Measurements from ENCODE around the gene PPIH.
"Not testable (repeated sequence)": the region's sequence is repeated elsewhere in the genome, so short reads cannot be mapped to it uniquely, and the experiment has no call there.

The PPIH gene

DNA sequence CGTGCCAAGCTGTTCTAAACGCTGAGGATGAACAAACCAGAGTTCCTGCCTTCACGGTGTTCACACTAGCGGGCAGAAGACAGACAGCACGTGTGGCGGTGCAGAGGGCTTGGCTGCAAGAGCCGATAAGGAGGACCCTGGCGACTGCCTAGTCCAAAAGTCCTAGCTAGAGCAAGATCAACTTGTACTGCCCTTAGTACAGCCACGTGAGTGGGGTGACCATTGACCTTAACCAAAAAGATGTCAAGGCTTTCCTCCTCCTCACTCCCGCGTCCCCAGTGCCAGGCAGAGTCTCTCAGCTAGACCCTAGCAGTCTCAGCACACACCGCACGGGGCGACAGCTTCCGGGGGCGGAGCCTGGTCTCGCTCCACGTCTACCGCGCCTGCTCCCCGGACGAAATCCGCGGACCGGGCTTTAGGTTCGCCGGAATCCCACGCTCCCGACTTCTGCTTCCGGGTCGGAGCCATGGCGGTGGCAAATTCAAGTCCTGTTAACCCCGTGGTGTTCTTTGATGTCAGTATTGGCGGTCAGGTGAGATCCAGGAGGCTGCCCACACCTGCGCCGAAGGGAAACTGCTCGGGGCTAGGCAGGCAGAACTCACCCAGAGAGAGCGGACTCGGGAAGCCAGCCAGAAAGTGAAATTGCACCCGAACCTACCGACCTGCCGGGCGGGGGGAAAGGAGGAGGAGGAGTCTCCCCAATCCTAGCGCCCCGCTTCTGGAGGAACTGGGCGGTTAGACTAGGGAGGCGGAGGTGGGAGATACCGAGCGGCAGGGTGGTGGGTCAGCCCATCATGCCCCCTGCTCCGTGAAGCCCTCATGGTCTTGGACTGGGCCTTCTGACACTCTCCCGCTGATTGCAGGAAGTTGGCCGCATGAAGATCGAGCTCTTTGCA is at the start of gene PPIH:
PPIH (plus strand) TSS at position 443 of the 896 bp plus-strand sequence; CDS start at position 467, 24 bp downstream.
- peak; percentile 89 for DNase-seq

- DNase-seq, result no peak
These were observed 44.5 kb upstream of the PPIH start for GRCh38 chr1:42613803-42614131.

- DNase-seq, result no peak
These were observed 39.4 kb upstream of the PPIH start for GRCh38 chr1:42618866-42619265.

DNA sequence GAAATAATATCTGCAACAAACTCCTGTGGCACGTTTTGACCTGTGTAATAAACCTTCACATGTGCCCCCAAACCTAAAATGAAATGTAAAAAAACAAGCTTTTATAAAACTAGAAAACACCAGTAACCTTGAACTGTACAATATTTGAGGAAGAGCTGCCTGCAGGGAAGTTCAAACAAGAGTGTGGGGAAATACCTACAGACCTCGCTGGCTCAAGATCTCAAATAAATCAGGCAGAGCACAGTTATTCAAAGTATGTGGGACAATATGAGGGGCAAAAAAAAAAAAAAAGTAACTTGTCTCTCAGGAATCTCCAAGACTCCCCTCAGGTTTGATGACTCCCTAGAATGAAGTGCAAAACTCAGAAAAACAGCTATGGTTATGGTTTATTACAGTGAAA is 37.9 kb upstream of the PPIH start:
- DNase-seq, result no peak

DNA sequence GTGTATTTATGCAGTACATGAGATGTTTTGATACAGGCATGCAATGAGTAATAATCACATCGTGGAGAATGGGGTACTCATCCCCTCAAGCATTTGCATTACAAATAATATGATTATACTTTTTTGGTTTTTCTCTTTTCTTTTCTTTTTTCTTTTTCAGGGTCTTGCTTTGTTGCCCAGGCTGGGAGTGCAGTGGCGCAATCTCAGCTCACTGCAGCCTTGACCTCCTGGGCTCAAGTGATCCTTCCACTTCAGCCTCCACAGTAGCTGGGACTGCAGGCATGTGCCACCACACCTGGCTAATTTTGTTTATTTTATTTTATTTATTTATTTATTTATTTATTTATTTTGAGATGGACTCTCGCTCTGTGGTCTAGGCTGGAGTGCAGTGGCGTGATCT is 37.0 kb upstream of the PPIH start:
- DNase-seq, result not testable (repeated sequence)

DNA sequence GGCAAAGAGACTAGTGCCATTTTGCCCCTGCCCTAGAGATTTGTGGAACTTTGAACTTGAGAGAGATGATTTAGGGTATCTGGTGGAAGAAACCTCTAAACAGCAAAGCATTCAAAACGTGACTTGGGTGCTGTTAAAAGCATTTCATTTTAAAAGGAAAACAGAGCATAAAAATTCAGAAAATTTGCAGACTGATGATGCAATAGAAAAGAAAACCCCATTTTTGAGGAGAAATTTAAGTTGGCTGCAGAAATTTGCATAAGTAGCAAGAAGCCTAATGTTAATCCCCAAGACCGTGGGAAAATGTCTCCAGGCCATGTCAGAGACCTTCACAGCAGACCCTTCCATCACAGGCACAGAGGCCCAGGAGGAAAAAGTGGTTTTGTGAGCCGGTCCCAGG is 31.0 kb upstream of the PPIH start:
- DNase-seq, result not testable (repeated sequence)

- DNase-seq, result no peak
These were observed 19.1 kb upstream of the PPIH start for GRCh38 chr1:42639116-42639515.

GRCh38 chr1:42646056-42646455 is 12.2 kb upstream of the PPIH start:
- DNase-seq, result no peak

- DNase-seq, result no peak
These were observed 1.0 kb upstream of the PPIH start for GRCh38 chr1:42657201-42657600.

- no peak for DNase-seq
These were observed 684 bp downstream of the PPIH start for GRCh38 chr1:42658877-42659337.

DNA sequence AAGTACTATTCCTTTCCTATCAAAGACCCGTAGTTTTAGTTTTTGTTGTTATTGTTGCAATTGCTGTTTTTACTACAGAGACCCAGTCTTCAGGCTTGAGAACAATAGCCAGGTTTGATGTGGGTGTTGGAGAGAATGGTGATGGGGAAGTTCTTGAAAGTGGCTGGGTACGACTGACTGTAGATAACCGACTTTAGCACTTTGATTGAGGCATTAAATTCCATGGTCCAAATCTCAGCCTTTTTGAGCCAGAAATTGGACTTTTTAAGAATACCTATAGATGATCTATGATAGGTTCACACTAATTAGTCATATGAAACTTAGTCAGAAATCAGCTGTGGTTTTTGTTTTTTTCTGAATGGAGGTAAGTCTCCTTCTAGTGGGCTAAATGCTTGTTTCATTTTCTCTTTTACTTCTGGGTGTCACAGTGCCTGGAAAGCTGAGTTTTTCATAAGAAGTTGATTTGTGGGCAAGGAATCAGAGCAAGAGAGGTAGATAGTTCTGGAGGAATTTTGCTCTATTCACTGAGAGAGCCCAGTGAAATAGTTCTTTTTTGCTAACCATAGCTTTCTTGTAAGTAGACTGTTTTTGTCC is 2.8 kb downstream of the PPIH start:
- DNase-seq, result no peak

DNA sequence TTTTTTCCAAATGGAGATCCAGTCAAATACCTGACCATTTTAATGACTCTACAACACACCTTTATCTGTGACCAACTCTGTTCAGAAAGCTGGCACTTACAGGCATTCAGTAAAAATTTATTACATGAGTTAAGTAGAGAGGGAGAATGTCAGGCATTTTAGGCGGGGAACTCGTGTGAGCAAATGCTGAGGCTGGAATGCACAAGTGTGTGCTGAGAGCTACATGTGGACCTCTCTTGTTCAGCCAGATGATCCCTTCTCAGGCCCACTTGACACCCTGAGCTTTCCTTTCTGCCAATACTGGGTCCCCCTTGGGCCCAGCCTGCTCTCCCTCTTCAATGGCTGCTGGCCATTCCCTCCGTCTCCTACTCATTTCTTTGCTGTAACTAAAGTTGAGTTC is 11.7 kb downstream of the PPIH start:
- DNase-seq, result no peak

- DNase-seq, result no peak
These were observed 12.2 kb downstream of the PPIH start for GRCh38 chr1:42670425-42670824.

DNA sequence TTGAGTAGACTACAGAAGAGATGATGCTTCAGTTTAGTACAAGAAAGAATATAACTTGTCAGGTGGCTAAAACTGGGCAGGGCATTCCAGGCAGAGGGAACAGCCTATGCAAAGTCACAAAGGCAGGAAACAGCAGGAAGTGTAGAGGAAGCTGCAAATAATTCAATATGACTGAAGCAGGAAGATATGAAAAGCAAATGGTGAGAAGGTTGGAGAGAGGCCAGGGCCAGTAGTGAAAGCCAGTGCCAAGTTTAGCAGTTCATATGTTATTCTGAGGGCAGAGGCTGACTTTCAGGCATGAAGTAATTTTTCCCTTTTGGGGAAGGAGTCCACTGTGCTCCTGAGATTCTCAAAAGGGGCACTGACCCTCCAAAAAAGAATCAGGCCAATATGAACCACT is 16.0 kb downstream of the PPIH start:
- DNase-seq, result no peak

- no peak for DNase-seq
These were observed 16.5 kb downstream of the PPIH start for GRCh38 chr1:42674682-42675081.

- no peak for DNase-seq
These were observed 17.2 kb downstream of the PPIH start for GRCh38 chr1:42675467-42675866.

DNA sequence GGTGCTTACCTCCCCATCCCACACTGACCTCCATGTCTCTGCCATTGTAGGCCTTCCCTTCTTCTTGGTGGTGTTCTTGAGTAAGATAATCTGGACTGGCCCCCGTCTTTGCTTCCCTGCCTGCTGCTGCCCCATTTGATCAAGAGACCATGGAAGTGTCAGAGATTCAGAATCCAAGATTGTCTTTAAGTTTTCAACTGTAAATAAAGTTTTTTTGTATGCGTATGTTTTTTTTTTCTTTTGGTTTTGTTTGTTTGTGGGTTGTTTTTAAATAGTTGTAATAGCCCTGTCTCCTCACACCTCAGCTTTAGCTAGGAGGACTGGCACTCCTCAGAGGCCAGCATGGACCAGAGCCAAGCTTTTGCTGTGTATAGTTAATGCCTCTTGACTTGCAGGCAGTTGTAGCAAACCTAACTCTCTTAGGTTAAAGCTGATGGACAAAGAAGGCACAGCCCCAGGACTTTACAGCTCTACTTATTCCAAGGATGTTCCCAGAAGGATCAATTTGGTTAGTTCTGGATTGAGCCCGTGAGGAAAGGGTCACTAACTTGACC is 18.4 kb downstream of the PPIH start:
- no peak for DNase-seq

DNA sequence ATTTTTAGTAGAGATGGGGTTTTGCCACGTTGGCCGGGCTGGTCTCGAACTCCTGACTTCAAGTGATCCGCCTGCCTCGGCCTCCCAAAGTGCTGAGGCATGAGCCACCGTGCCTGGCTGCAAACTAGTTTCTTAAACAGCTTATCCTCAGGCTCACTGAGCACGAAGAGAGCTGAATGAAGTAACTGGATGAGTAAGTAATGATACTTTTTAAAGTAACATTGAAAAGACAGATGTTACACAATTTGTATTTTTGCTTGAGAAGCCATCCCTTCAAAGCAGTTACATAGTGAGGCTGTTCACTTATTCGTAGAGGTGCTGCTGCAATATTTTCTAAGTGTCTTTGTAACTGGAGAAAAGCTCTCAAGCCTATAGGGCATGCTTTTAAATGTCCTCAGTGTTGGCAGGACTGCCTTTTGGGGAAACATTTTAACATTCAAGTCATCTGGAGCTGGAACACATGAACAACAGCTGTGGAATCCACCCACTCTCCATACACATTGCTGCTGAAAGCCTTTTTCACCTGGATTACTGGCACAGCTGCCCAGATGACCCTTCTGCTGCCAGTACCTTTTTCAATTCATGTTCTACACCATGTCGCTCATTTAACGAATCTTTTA is 21.3 kb downstream of the PPIH start:
- DNase-seq, result no peak

DNA sequence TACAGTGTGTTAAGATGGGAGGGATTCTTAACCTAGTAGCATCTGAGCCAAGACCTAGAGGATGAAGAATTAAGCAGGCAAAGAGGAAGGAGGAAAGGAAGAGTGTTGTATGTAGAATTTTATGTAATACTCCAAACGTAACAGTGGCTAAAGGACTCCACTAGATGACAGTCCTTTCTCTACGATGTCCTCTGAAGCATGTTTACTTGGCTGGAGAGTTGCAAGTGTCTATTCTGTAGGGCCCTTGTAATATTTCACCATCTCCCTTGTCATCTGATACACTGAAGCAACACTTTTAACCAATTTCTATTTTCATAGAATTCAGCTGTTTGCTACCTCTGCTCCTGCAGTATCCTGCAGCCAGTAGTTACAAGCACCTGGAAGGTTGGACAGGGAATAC is 21.8 kb downstream of the PPIH start:
- DNase-seq, result no peak

- no peak for DNase-seq
These were observed 22.9 kb downstream of the PPIH start for GRCh38 chr1:42680921-42681683.

DNA sequence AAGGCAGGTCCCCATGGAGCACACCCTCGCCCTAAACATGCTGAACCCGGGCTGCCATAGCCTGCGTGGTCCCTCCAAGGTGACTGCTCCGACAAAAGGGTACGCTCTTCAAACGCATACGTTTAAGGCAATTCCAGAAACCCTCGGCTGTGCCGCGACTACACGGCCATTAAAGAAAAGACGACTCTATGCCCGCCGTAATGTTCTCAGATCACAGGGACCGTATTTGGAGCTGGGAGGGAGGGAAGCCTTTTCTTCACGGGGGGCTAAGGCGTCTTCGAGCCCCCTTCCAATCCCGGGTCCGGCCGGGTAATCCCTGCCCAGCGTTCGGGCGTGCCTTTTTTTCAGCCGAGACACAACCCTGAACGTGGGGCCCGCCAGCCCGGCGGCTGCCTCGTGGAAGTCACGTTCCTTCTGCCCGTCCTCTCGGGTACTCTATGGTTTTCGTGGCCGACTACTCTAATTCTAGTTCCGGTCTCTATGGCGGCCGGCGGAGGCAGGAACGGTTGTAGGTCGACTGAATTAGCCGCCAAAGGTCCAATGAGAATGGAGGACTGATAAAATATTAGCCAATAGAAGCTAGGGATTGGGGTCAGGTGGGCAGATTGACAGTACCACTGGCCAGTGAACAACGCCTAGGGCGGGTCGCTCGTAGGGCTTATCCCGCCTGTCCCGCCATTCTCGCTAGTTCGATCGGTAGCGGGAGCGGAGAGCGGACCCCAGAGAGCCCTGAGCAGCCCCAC is 23.7 kb downstream of the PPIH start, which contains the start of gene YBX1:
YBX1 (plus strand) TSS at position 678 of the 743 bp plus-strand sequence. CDS start 148 bp downstream, outside the sequence.
- peak; percentile 90 for DNase-seq

GRCh38 chr1:42682484-42682738 is 24.2 kb downstream of the PPIH start:
- DNase-seq, result not testable (repeated sequence)
